ENCODE results near the gene AACS. TPM values are rescaled to one million over a fixed set of nuclear protein-coding genes. Genes with fewer than 3 reads are reported as not detected.
"Not testable (repeated sequence)": the region's sequence is repeated elsewhere in the genome, so short reads cannot be mapped to it uniquely, and the experiment has no call there.

The AACS gene
- total and polyA plus RNA-seq, 9 donors = 7.5 to 37.8 (median 14.2) TPM

DNA sequence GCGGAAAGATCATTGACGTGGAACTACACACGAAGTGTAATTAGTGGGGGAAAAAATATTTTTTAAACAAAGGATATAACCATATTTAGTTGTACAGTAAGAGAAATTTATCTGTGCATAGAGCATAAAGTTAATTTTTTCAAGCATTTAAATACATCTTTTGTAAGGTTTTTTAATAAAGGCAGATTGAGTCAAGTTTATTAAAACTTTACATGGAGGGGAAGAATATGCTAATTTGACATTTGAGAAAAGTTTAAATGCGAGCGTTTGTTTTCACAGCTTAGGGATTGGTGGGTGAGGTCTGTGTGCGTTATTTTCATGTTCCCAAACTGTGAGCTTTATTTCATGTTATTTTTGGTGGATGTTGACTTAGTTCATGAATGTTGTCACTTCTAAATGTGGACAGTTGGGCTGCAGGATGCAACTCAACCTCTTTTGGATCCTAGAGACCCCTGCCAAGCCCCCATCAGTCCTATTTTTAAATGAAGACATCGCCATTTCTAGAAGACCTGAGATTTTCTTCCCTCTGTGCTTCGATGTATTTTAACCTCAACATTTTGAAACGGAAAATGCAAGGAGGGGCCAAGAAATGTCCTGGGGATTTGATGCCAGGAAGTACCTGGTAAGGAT, 39.5 kb upstream of the AACS start:
- DNase-seq = no peak
- Histone ChIP-seq H3K27ac (no peak overlapping the region), H3K9me3 (no peaks in the 10 kb centered on the region), H3K36me3 (no peaks in the 10 kb centered on the region), H3K4me1 (ENCODE audit: insufficient read depth) (no peaks in the 10 kb centered on the region), H3K27me3 (no peaks in the 10 kb centered on the region), H3K4me3 (no peak overlapping the region)
- intact Hi-C loops (cut with DNase I) = no loop called here
- TF ChIP-seq CTCF (IDR thresholded peaks at IDR 0.05) = no peak
- no peak for TF ChIP-seq EP300 (IDR thresholded peaks at IDR 0.05)
- no peak for TF ChIP-seq POLR2A (IDR thresholded peaks at IDR 0.05)
- WGBS, 3 donors = 85 to 88% (median 87%) methylated on average over 9 of the region's 9 CpGs

DNA sequence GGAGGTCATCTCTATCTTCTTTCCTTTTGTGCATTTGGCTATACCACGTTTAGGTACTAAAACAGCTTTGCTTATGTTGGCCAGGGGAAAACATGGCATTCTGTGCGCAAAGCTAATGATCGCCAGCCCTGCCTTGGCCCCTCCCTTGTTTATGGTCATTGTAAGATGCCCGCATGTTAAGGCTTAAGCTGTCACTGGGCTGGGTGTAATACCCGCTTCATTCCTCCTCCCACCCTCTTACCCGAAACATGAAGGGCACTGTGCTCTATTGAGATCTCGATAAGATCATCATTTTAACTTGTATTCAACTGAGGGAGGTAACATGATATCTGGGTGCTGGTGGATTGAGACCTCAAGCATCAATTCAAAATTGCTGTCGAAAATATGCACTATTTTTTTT, 37.1 kb upstream of the AACS start:
- Histone ChIP-seq H3K27ac (no peak overlapping the region), H3K9me3 (no peaks in the 10 kb centered on the region), H3K36me3 (no peaks in the 10 kb centered on the region), H3K4me3 (no peak overlapping the region), H3K27me3 (no peaks in the 10 kb centered on the region), H3K4me1 (ENCODE audit: insufficient read depth) (no peaks in the 10 kb centered on the region)
- 92 to 96% (median 93%) methylated on average over 8 of the region's 8 CpGs for WGBS, 3 donors
- DNase-seq = no peak
- intact Hi-C loops (cut with DNase I) = no loop called here
- TF ChIP-seq EP300 (IDR thresholded peaks at IDR 0.05) (no peak), POLR2A (IDR thresholded peaks at IDR 0.05) (no peak), CTCF (IDR thresholded peaks at IDR 0.05) (no peak)

- 90 to 93% (median 91%) methylated on average over 7 of the region's 7 CpGs for WGBS, 3 donors
- H3K4me1 ChIP-seq (ENCODE audit: insufficient read depth) = no peaks in the 10 kb centered on the region
Measured at GRCh38 chr12:125029761-125030358, 35.4 kb upstream of the AACS start.

GRCh38 chr12:125031471-125031870, 33.8 kb upstream of the AACS start:
- WGBS, 3 donors = 53 to 76% (median 65%) methylated on average over 9 of the region's 9 CpGs
- H3K36me3 ChIP-seq; H3K27ac ChIP-seq; H3K4me1 ChIP-seq (ENCODE audit: insufficient read depth); intact Hi-C loops (cut with DNase I); H3K9me3 ChIP-seq; DNase-seq; H3K4me3 ChIP-seq; H3K27me3 ChIP-seq: not testable (repeated sequence)

More at GRCh38 chr12:125029761-125030358, 35.4 kb upstream of the AACS start:
- Histone ChIP-seq H3K4me3 (no peak overlapping the region), H3K36me3 (no peaks in the 10 kb centered on the region), H3K27ac (no peak overlapping the region), H3K9me3 (no peaks in the 10 kb centered on the region), H3K27me3 (no peaks in the 10 kb centered on the region)
- no peak for DNase-seq
- no peak for TF ChIP-seq CTCF (IDR thresholded peaks at IDR 0.05)
- no peak for TF ChIP-seq EP300 (IDR thresholded peaks at IDR 0.05)
- no peak for TF ChIP-seq POLR2A (IDR thresholded peaks at IDR 0.05)
- intact Hi-C loops (cut with DNase I) = no loop called here

GRCh38 chr12:125032466-125033152, 32.6 kb upstream of the AACS start:
- H3K4me3 ChIP-seq = no peak overlapping the region
- intact Hi-C loops (cut with DNase I) = no loop called here
- H3K27me3 ChIP-seq = no peaks in the 10 kb centered on the region
- 82 to 88% (median 85%) methylated on average over 19 of the region's 19 CpGs for WGBS, 3 donors
- no peaks in the 10 kb centered on the region for H3K36me3 ChIP-seq
- no peak overlapping the region for H3K27ac ChIP-seq
- TF ChIP-seq EP300 (IDR thresholded peaks at IDR 0.05) = no peak
- TF ChIP-seq CTCF (IDR thresholded peaks at IDR 0.05) = no peak
- TF ChIP-seq POLR2A (IDR thresholded peaks at IDR 0.05) = no peak
- no peaks in the 10 kb centered on the region for H3K9me3 ChIP-seq
- no peaks in the 10 kb centered on the region for H3K4me1 ChIP-seq (ENCODE audit: insufficient read depth)
- no peak for DNase-seq
